GM12878 (cell line): ENCODE measurements around the gene VRK3. TPM values are rescaled to one million over a fixed set of nuclear protein-coding genes. Genes with fewer than 3 reads are reported as not detected.

Source experiments
- ATAC-seq: fragments of 200-7000 bp; cut with Tn5 transposase; 3 replicates; pipeline ENCODE4 v1.9.1; 2020; ENCODE audit warnings: mild to moderate bottlenecking, moderate library complexity
- BruUV-seq: library from RNA; stranded (reverse); fragments of 400-500 nt; replicated peaks from 2 replicates; lab custom pipeline; 2021; lab: Mats Ljungman, UMichigan
- CTCF ChIA-PET: fragments of 300-600 bp; sonication (Branson Sonifier 250); formaldehyde crosslinking; extraction: SDS; loops from one replicate; lab custom pipeline; 2021; ENCODE audit warnings: inconsistent platforms; lab: Yijun Ruan, JAX
- POLR2A ChIA-PET: fragments of 350-600 bp; formaldehyde crosslinking; extraction: SDS; loops from one replicate; lab custom pipeline; 2021; ENCODE audit warnings: inconsistent platforms; lab: Charles Lee
- RAD21 ChIA-PET: fragments of 300-600 bp; sonication (Branson Sonifier 250); formaldehyde crosslinking; loops from one replicate; lab custom pipeline; 2023; ENCODE audit warnings: antibody characterized with exemption; ENCODE audit not compliant: unreplicated experiment; lab: Charles Lee
- SMC1A ChIA-PET: fragments of 300-600 bp; sonication (Branson Sonifier 250); formaldehyde crosslinking; loops from one replicate; lab custom pipeline; 2023; ENCODE audit not compliant: unreplicated experiment, uncharacterized antibody; lab: Charles Lee
- DNase-seq: peaks from one replicate; pipeline ENCODE4 v3.0.0-alpha.2; 2011; ENCODE audit warnings: low read depth, low spot score
- FAIRE-seq: peaks from 3 replicates; lab custom pipeline; 2011; peaks lifted over from hg19 to GRCh38; lab: Jason Lieb, UNC
- H2AFZ ChIP-seq: 2 replicates; pipeline ENCODE4 v1.6.0; 2011; ENCODE audit warnings: low read depth, low read length, control low read depth; ENCODE audit not compliant: control insufficient read depth
- H3K27ac ChIP-seq: 2 replicates; pipeline ENCODE4 v1.5.1; 2011; ENCODE audit warnings: control low read depth; ENCODE audit not compliant: control insufficient read depth, insufficient read depth
- H3K27me3 ChIP-seq, 2 experiments: replicated peaks in 1 of 2; 2 replicates each; pipeline versions ENCODE4 v1.6.0 to v1.6.1; 2011; ENCODE audit warnings: low read length in 1 of 2; ENCODE audit not compliant: control insufficient read depth in 2 of 2, insufficient read depth in 2 of 2
- H3K36me3 ChIP-seq, 2 experiments: 2 replicates each; pipeline ENCODE4 v1.5.1; 2011; ENCODE audit warnings: low read length in 1 of 2; ENCODE audit not compliant: control insufficient read depth in 2 of 2, insufficient read depth in 2 of 2
- H3K4me1 ChIP-seq: 2 replicates; pipeline ENCODE4 v1.6.1; 2011; ENCODE audit warnings: mild to moderate bottlenecking, low read length, moderate library complexity, mixed read lengths; ENCODE audit not compliant: control insufficient read depth, insufficient read depth
- H3K4me2 ChIP-seq: 2 replicates; pipeline ENCODE4 v1.6.0; 2011; ENCODE audit warnings: control low read depth; ENCODE audit not compliant: control insufficient read depth, insufficient read depth
- H3K4me3 ChIP-seq: fragments of 200-600 bp; sonication (generic); 2 replicates; pipeline ENCODE4 v1.5.1; 2016
- H3K79me2 ChIP-seq: 2 replicates; pipeline ENCODE4 v1.6.0; 2011; ENCODE audit warnings: low read length; ENCODE audit not compliant: control insufficient read depth, insufficient read depth
- H3K9ac ChIP-seq: 2 replicates; pipeline ENCODE4 v1.8.0; 2011; ENCODE audit warnings: low read length, control low read depth, mixed read lengths; ENCODE audit not compliant: control insufficient read depth, insufficient read depth
- H3K9me3 ChIP-seq: replicated peaks from 3 replicates; pipeline ENCODE4 v1.5.1; 2011; ENCODE audit warnings: mild to moderate bottlenecking, low read length; ENCODE audit not compliant: control insufficient read depth, insufficient read depth
- H4K20me1 ChIP-seq: 2 replicates; pipeline ENCODE4 v1.6.0; 2011; ENCODE audit not compliant: control insufficient read depth, insufficient read depth
- TCF12 ChIP-seq: IDR thresholded peaks from 2 replicates; pipeline ENCODE4 v1.6.1; 2011; ENCODE audit warnings: low read depth, mild to moderate bottlenecking, low read length
- TCF7 ChIP-seq: IDR thresholded peaks from 2 replicates; pipeline ENCODE4 v1.6.1; 2014; ENCODE audit warnings: antibody characterized with exemption, borderline replicate concordance
- ZNF24 ChIP-seq: fragments of 450-650 bp; IDR thresholded peaks from 2 replicates; pipeline ENCODE4 v1.6.1; 2017; ENCODE audit warnings: antibody characterized with exemption, mild to moderate bottlenecking
- WGBS: methylation state at CpG from one replicate; pipeline ENCODE4 v1.1.6; 2016; ENCODE audit warnings: low lambda C conversion rate; ENCODE audit not compliant: insufficient replicate concordance, insufficient coverage; ENCODE audit errors: missing lambda C conversion rate; 5-methylcytosine and 5-hydroxymethylcytosine counted together
- in situ Hi-C: fragments of 300-500 bp; cut with MboI; formaldehyde crosslinking; loops from 9 replicates; pipeline ENCODE4 v1.14.3; 2018; ENCODE audit warnings: mixed read lengths
- intact Hi-C: fragments of 100-400 bp; cut with micrococcal nuclease; formaldehyde crosslinking; loops from one replicate; pipeline ENCODE4 v1.14.2; 2022; ENCODE audit not compliant: unreplicated experiment
- polyA plus RNA-seq, 11 experiments: library from polyadenylated mRNA; depleted of rRNA in 4 of 11; unstranded in 6 of 11; stranded (reverse) in 5 of 11; fragments of >200 nt; fragmentation: Nextera tagmentation in 4 of 11; fragmentation: Illumina TruSeq in 1 of 11; extraction: Ambion mirVana in 4 of 11; extraction: Trizol in 1 of 11; gene quantifications; 1 replicate in 1 of 11; 2 replicates in 10 of 11; pipeline versions ENCODE4 v1.2.1 to v1.2.3, GENCODE V29; 2011 to 2016; ENCODE audit warnings: inconsistent platforms in 2 of 11, missing spikeins in 2 of 11, low read depth in 1 of 11
- total RNA-seq, 4 experiments: library from RNA; depleted of rRNA in 3 of 4; stranded (reverse); fragments of >200 nt in 3 of 4; fragmentation: Illumina TruSeq in 1 of 4; extraction: Trizol in 1 of 4; gene quantifications; 2 replicates each; pipeline versions ENCODE4 v1.2.1 to v1.2.3, GENCODE V29; 2013 to 2021

VRK3 gene
- total and polyA plus RNA-seq, 10 of the 15 experiments (the other 5 are each of a cell fraction or from before 2014, with no cell fraction given), result 17.3 to 61.9 (median 35.5) TPM

- no TSS peak for BruUV-seq
- no peak overlapping the region for H3K27ac ChIP-seq
- ATAC-seq (no peak), FAIRE-seq (no peak), DNase-seq (no peak)
- 64% methylated on average over 5 of the region's 5 CpGs for WGBS
- no peak overlapping the region for H3K9ac ChIP-seq
- H3K9me3 ChIP-seq, result no peaks in the 10 kb centered on the region; the same call in 2 of the 3 replicates
- SMC1A ChIA-PET, result no interaction called here
- in situ Hi-C loops, result no loop called here
- TF ChIP-seq TCF7, result no peak
- no peak overlapping the region for H2AFZ ChIP-seq
- POLR2A ChIA-PET, result interaction anchor here (0.9 to 1.2 kb wide), 2 partner anchors 75 to 84 kb away, joined by 3 read pairs; partner anchors contain the start of gene ZNF473
- intact Hi-C loops, result no loop called here
- RAD21 ChIA-PET, result no interaction called here
- H3K4me3 ChIP-seq, result no peak overlapping the region
- CTCF ChIA-PET, result interaction anchor here (1.0 to 2.0 kb wide), 3 partner anchors 13 to 185 kb away, joined by 3 to 5 read pairs (median 5); no protein-coding TSS in a partner anchor
- no peaks in the 10 kb centered on the region; a peak in 1 of 4 replicates for H3K27me3 ChIP-seq
- H3K79me2 ChIP-seq, result no peaks in the 10 kb centered on the region
- no peaks in the 10 kb centered on the region for H4K20me1 ChIP-seq
- no peaks in the 10 kb centered on the region for H3K36me3 ChIP-seq
- H3K4me1 ChIP-seq, result peaks cover 17% of the 10 kb centered on the region
- H3K4me2 ChIP-seq, result no peak overlapping the region
These were observed 74.6 kb downstream of the VRK3 start for GRCh38 chr19:49950590-49950948.

GRCh38 chr19:49949742-49950589, 75.2 kb downstream of the VRK3 start:
- H4K20me1 ChIP-seq, result no peaks in the 10 kb centered on the region
- no peak overlapping the region for H3K9ac ChIP-seq
- DNase-seq (no peak), FAIRE-seq (no peak), ATAC-seq (no peak)
- ChIA-PET SMC1A (interaction anchor here (0.9 kb wide), 1 partner anchor 186 kb away, joined by 4 read pairs; no protein-coding TSS in a partner anchor), RAD21 (no interaction called here), POLR2A (interaction anchor here (0.9 to 1.2 kb wide), 3 partner anchors 31 to 83 kb away, joined by 3 read pairs; partner anchors contain the start of gene ZNF473), CTCF (interaction anchor here (0.7 to 2.0 kb wide), 4 partner anchors 11 to 186 kb away, joined by 3 to 5 read pairs (median 4); no protein-coding TSS in a partner anchor)
- no TSS peak for BruUV-seq
- no peak overlapping the region for H3K27ac ChIP-seq
- no peak overlapping the region for H3K4me3 ChIP-seq
- H2AFZ ChIP-seq, result no peak overlapping the region
- in situ Hi-C loops, result no loop called here
- no peaks in the 10 kb centered on the region for H3K36me3 ChIP-seq
- no peaks in the 10 kb centered on the region for H3K79me2 ChIP-seq
- peaks cover 17% of the 10 kb centered on the region for H3K4me1 ChIP-seq
- WGBS, result 77% methylated on average over 9 of the region's 11 CpGs
- no peaks in the 10 kb centered on the region; a peak in 1 of 4 replicates for H3K27me3 ChIP-seq
- no peaks in the 10 kb centered on the region; the same call in 2 of the 3 replicates for H3K9me3 ChIP-seq
- intact Hi-C loops, result no loop called here
- TF ChIP-seq ZNF24 (peak; percentile 53; the same call in 1 of the 2 replicates), TCF12 (no peak)
- H3K4me2 ChIP-seq, result no peak overlapping the region
